ENCODE data around the gene MYO9A. TPM values are rescaled to one million over a fixed set of nuclear protein-coding genes. Genes with fewer than 3 reads are reported as not detected.

The MYO9A gene
- total RNA-seq, 4 donors from 2014 or later = 50.8 to 68.3 (median 59.5) TPM

GRCh38 chr15:72042054-72042453 is 75.9 kb downstream of the MYO9A start:
- WGBS, 2 donors = 33 to 45% methylated on average over 1 of the region's 1 CpG
- TF ChIP-seq CTCF (IDR thresholded peaks at IDR 0.05) (no peak), POLR2A (IDR thresholded peaks at IDR 0.05) (no peak)
- no peak for DNase-seq (ENCODE audit: low spot score in 2 of 2)
- intact Hi-C loops (cut with DNase I; ENCODE audit: low total_unique reads) = no loop called here
- H3K4me3 ChIP-seq (ENCODE audit: low read depth, poor library complexity, severe bottlenecking) = no peak overlapping the region

- TF ChIP-seq POLR2A (IDR thresholded peaks at IDR 0.05) (no peak), CTCF (IDR thresholded peaks at IDR 0.05) (no peak)
- no peak overlapping the region for H3K4me3 ChIP-seq (ENCODE audit: low read depth, poor library complexity, severe bottlenecking)
- intact Hi-C loops (cut with DNase I; ENCODE audit: low total_unique reads) = no loop called here
- 96% methylated on average over 4 of the region's 4 CpGs for WGBS, 2 donors
- no peak for DNase-seq (ENCODE audit: low spot score in 2 of 2)
These were observed 80.6 kb downstream of the MYO9A start for GRCh38 chr15:72037321-72037720.

GRCh38 chr15:72034859-72035650 is 82.9 kb downstream of the MYO9A start:
- 89 to 92% methylated on average over 4 of the region's 4 CpGs for WGBS, 2 donors
- no peak overlapping the region for H3K4me3 ChIP-seq (ENCODE audit: low read depth, poor library complexity, severe bottlenecking)
- TF ChIP-seq POLR2A (IDR thresholded peaks at IDR 0.05) (no peak), CTCF (IDR thresholded peaks at IDR 0.05) (no peak)
- no peak for DNase-seq (ENCODE audit: low spot score in 2 of 2)
- intact Hi-C loops (cut with DNase I; ENCODE audit: low total_unique reads) = no loop called here

GRCh38 chr15:72034351-72034750 is 83.6 kb downstream of the MYO9A start:
- intact Hi-C loops (cut with DNase I; ENCODE audit: low total_unique reads) = no loop called here
- H3K4me3 ChIP-seq (ENCODE audit: low read depth, poor library complexity, severe bottlenecking) = no peak overlapping the region
- TF ChIP-seq POLR2A (IDR thresholded peaks at IDR 0.05) (no peak), CTCF (IDR thresholded peaks at IDR 0.05) (no peak)
- no peak for DNase-seq (ENCODE audit: low spot score in 2 of 2)
- WGBS, 2 donors = 92 to 97% methylated on average over 1 of the region's 1 CpG

DNA sequence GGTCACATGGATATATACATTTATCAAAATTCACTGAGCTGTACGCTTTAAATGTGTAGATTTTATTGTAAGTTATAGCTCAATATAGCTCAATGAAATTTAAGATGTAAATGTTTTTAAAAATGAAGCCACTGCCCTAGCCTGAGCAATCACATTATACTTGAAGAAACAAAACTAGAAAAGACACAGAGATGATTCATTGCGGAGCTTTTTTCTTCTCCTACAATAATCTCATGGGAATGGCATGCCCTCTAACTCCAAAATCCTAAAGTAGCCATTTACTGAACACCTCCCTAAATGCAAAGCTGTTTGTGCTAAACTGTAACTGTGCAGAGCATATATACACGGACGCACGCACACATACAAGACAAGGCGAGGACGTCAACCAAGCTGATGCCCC is 84.2 kb downstream of the MYO9A start:
- intact Hi-C loops (cut with DNase I; ENCODE audit: low total_unique reads) = no loop called here
- 92 to 93% methylated on average over 7 of the region's 7 CpGs for WGBS, 2 donors
- TF ChIP-seq POLR2A (IDR thresholded peaks at IDR 0.05) (no peak), CTCF (IDR thresholded peaks at IDR 0.05) (no peak)
- H3K4me3 ChIP-seq (ENCODE audit: low read depth, poor library complexity, severe bottlenecking) = no peak overlapping the region
- no peak for DNase-seq (ENCODE audit: low spot score in 2 of 2)

DNA sequence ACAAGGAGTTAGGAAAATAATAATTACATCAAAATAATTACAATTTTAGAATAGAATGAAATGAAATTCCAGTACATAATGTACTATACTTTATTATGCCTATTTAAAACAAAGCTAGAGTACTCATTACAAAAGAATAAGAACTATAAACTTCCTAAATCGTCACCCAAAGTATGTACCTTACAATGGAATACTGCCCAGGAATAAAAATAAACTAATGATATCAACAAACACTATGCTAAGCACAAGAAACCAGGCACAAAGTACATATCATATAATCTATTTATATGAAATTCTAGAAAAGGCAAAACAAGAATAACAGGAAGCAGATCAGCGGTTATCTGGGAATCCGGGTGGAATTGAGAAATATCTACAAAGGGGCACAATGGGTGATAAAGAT is 84.7 kb downstream of the MYO9A start:
- intact Hi-C loops (cut with DNase I; ENCODE audit: low total_unique reads) = no loop called here
- H3K4me3 ChIP-seq (ENCODE audit: low read depth, poor library complexity, severe bottlenecking) = no peak overlapping the region
- DNase-seq (ENCODE audit: low spot score in 2 of 2) = no peak
- no peak for TF ChIP-seq CTCF (IDR thresholded peaks at IDR 0.05)
- TF ChIP-seq POLR2A (IDR thresholded peaks at IDR 0.05) = no peak
- WGBS, 2 donors = 72 to 74% methylated on average over 3 of the region's 3 CpGs
